ENCODE measurements around the gene KLF15. TPM values are rescaled to one million over a fixed set of nuclear protein-coding genes. Genes with fewer than 3 reads are reported as not detected.

The KLF15 gene
- total RNA-seq, 4 donors from 2014 or later: 9.6 to 31.3 (median 19.2) TPM

DNA sequence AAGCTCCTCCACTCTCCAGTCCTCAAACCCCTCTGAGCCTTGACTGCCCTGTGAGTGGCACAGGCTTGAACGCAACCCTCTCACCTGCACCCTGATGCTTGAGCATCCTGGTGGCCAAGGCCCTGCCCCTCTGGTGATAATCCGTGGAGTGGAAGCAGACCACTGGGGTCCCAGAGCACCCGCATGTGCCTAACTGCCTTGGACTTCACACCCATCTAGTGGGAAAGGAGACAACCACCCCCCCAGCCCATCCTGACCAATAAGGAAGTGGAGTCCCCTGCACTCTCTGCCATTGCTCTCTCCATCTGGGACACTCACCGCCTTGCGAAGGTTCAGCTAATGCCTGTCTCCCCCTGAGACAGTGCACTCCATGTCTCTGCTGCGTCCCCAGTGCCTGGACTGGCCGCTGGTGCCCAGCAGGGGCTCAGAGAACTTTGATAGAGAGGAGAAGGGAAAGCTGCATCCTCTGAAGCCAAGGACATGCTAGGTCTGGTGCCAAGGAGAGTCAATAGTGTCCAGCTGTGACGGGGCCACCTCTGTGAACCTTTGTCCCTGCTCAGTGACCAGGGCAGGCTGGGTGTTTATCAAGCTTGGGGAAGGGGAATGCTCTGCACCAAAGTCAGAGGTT lies 3.4 kb downstream of the KLF15 start:
- intact Hi-C loops (cut with DNase I; ENCODE audit: low total_unique reads): no loop called here
- WGBS, 2 donors: 86 to 89% methylated on average over 8 of the region's 8 CpGs
- peak in 1 of 2 donors; percentile 75 for DNase-seq (ENCODE audit: low spot score in 2 of 2)
- no peak overlapping the region for H3K4me3 ChIP-seq (ENCODE audit: low read depth, poor library complexity, severe bottlenecking)
- TF ChIP-seq POLR2A (IDR thresholded peaks at IDR 0.05): no peak
- TF ChIP-seq, protein P1, sequence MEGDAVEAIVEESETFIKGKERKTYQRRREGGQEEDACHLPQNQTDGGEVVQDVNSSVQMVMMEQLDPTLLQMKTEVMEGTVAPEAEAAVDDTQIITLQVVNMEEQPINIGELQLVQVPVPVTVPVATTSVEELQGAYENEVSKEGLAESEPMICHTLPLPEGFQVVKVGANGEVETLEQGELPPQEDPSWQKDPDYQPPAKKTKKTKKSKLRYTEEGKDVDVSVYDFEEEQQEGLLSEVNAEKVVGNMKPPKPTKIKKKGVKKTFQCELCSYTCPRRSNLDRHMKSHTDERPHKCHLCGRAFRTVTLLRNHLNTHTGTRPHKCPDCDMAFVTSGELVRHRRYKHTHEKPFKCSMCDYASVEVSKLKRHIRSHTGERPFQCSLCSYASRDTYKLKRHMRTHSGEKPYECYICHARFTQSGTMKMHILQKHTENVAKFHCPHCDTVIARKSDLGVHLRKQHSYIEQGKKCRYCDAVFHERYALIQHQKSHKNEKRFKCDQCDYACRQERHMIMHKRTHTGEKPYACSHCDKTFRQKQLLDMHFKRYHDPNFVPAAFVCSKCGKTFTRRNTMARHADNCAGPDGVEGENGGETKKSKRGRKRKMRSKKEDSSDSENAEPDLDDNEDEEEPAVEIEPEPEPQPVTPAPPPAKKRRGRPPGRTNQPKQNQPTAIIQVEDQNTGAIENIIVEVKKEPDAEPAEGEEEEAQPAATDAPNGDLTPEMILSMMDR (IDR thresholded peaks at IDR 0.05): no peak

DNA sequence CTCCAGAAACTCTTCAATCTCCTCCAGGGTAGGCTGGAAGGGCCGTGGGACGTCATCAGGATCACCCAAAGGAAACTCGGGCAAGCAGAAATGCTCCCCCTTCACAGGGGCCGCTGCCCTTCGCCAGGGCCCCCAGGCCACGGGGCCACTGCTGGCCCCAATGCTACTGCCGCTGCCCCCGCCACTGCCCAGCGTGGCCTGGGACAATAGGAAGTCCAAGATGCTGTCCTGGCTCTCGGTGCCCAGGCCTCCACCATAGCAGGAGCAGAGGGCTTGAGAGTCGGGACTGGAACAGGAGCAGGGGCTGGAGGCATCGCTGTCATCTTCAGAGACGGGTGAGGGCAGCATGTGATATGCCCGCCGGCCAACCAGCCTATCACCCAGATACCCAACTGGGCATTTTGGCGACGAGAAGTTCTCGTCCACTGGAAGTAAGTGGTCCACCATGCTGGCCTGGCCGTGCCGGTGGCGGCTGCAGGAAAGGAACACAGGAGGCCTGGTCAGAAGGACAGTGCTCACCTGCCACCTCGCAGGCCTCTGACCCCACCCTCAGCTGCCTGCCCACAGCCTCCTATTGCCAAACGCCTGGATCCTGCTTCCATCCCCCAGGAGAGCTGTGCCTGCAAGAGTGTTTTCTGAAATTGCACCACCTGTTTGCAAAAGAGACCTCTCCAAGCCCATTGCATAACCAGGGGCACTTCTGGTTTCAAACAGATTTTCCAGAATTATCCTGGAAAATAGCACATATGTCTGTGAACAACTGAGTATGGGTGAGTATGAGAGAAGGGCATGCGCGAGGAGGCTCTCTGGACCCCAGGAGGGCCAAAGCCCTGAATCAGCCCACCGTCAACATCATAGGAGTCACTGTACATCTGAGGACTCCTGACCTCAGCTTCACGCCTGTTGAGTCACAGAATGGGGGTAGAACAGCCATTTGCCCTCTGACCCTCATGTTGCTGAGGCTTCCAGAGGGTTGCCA lies 4.4 kb downstream of the KLF15 start:
- WGBS, 2 donors: 94% methylated on average over 25 to 27 of the region's 27 CpGs
- H3K4me3 ChIP-seq (ENCODE audit: low read depth, poor library complexity, severe bottlenecking): no peak overlapping the region
- no peak for TF ChIP-seq POLR2A (IDR thresholded peaks at IDR 0.05)
- TF ChIP-seq, protein P1 (IDR thresholded peaks at IDR 0.05): no peak
- intact Hi-C loops (cut with DNase I; ENCODE audit: low total_unique reads): no loop called here
- DNase-seq (ENCODE audit: low spot score in 2 of 2): peak in 1 of 2 donors; percentile 83

DNA sequence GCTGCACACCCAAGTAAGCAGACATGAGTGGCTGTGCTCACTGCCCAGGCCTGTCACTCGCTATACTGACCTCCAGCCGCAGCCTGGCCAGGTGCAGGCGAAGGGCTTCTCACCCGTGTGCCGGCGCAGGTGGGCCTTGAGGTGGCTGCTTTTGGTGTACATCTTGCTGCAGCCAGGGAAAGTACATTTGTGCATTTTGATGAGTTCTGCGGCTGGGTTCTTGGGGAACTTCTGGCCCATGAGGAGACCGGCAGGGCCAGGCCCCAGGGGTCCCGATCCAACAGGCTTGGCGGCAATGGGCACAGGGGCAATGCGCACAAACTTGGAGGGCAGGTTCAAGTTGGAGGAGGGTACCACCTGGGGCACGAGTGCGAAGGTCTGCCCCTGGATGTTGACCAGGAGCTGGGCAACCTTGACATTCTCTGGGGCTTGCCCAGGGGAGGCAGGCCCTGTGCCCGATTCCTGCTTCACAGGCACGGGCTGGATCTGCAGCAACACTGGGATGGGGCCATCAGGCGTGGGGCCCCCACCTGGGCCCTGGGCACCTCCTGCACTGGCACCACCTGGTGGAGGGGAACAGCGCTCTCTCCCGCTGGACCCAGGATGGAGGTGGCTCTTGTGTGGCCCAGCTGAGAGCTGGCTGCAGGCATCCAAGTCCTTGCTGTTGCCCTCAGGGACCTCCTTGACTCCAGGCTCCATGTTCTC lies 5.3 kb downstream of the KLF15 start:
- DNase-seq (ENCODE audit: low spot score in 2 of 2): peak in 1 of 2 donors; percentile 84
- no peak for TF ChIP-seq POLR2A (IDR thresholded peaks at IDR 0.05)
- TF ChIP-seq, protein P1 (IDR thresholded peaks at IDR 0.05): no peak
- H3K4me3 ChIP-seq (ENCODE audit: low read depth, poor library complexity, severe bottlenecking): no peak overlapping the region
- WGBS, 2 donors: 93 to 94% methylated on average over 16 to 18 of the region's 18 CpGs
- intact Hi-C loops (cut with DNase I; ENCODE audit: low total_unique reads): no loop called here

DNA sequence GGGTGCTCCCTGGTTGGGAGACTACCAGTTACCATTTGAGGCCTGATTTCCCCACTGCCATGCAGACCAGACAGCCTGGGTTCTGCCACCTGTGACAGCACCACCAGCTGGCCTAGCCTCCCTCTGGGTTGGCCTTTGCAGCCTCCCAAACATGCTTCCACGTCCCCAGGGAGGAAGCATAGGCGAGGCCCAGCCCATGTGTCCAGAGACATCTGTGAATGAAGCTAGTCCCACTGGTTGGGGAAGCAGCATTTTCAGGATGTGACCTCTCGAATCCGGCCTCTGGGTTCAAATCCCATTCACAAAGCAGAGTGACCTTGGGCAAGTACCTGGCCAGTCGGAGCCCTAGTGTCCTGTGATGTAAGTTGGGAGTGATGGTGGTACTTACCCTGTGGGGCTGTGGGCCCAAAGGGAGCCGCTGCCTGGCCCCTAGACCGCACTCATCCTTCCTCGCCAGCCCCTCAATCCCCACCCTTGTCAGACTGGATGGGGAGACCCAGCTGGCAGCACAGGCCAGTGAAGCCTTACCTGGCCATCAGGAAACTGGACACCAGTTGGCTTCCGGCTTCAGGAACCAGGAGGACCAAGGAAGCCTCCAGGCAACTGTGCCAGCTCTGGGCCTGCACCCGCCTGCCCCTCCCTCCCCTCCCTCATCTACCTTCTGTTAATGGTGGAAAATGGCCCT lies 6.0 kb downstream of the KLF15 start:
- TF ChIP-seq POLR2A (IDR thresholded peaks at IDR 0.05): no peak
- TF ChIP-seq, protein P1 (IDR thresholded peaks at IDR 0.05): no peak
- intact Hi-C loops (cut with DNase I; ENCODE audit: low total_unique reads): no loop called here
- DNase-seq (ENCODE audit: low spot score in 2 of 2): peak in 1 of 2 donors; percentile 82
- WGBS, 2 donors: 86 to 90% methylated on average over 8 to 9 of the region's 10 CpGs
- H3K4me3 ChIP-seq (ENCODE audit: low read depth, poor library complexity, severe bottlenecking): no peak overlapping the region

DNA sequence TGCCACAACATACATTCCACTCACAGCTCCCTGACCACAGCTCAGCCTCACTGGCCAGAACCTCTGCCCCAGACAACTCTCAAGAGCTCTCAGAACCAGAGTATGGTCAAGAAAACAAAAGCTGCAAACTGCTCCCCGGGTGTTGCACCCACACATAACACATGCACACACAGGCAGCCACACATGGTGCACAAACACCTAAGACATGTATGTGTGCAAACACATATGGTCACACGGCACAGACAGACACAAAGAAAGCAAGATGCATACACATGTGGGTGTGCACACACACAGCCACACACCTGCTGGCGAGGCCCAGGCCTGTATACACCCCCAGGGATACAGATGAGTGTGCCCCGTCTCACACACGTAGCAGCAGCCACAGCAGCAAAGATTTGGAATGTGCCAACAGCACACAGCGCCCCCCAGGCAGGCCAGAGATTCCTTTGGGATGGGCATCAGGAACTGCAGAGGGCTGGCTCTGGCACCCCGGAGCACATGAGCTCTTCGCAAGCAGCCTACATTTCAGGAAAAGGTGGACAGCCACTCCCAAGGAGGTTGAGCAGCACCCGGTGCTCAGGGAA lies 6.6 kb downstream of the KLF15 start:
- TF ChIP-seq POLR2A (IDR thresholded peaks at IDR 0.05): no peak
- TF ChIP-seq, protein P1 (IDR thresholded peaks at IDR 0.05): no peak
- H3K4me3 ChIP-seq (ENCODE audit: low read depth, poor library complexity, severe bottlenecking): no peak overlapping the region
- WGBS, 2 donors: 76 to 84% methylated on average over 6 to 9 of the region's 9 CpGs
- intact Hi-C loops (cut with DNase I; ENCODE audit: low total_unique reads): no loop called here
- peak in 1 of 2 donors; percentile 66 for DNase-seq (ENCODE audit: low spot score in 2 of 2)

Measured in lower leg skin (tissue), 4 donors.